K562 (cell line): ENCODE results near the gene SCGB1D4. TPM values are rescaled to one million over a fixed set of nuclear protein-coding genes. Genes with fewer than 3 reads are reported as not detected.

Experiments used
- ATAC-seq: fragments of 200-7000 bp; cut with Tn5 transposase; 3 replicates; pipeline ENCODE4 v1.9.1; 2020; ENCODE audit warnings: moderate library complexity
- BruUV-seq: library from RNA; stranded (reverse); fragments of 400-500 nt; replicated peaks from 2 replicates; lab custom pipeline; 2021; lab: Mats Ljungman, UMichigan
- CTCF ChIA-PET: fragments of 300-600 bp; formaldehyde crosslinking; extraction: SDS; loops from one replicate; lab custom pipeline; 2021; ENCODE audit warnings: low intra/inter-chr PET ratio; lab: Yijun Ruan, JAX
- POLR2A ChIA-PET: fragments of 300-600, 350-650 bp; sonication (Branson Sonifier 250); formaldehyde crosslinking; extraction: SDS; loops from one replicate; lab custom pipeline; 2021; ENCODE audit warnings: antibody characterized with exemption, inconsistent platforms; lab: Yijun Ruan, JAX
- DNase-seq, 4 experiments: peaks; one replicate each; pipeline versions ENCODE4 v3.0.0 to v3.0.0-alpha.2; 2011 to 2018; ENCODE audit warnings: low spot score in 3 of 4, mixed read lengths in 3 of 4; ENCODE audit errors: extremely low read depth in 1 of 4
- FAIRE-seq: peaks from 2 replicates; lab custom pipeline; 2011; peaks lifted over from hg19 to GRCh38; lab: Jason Lieb, UNC
- H2AFZ ChIP-seq: 2 replicates; pipeline ENCODE4 v1.6.0; 2011; ENCODE audit warnings: low read depth, low read length, control low read depth, inconsistent platforms
- H3K27ac ChIP-seq: fragments of 200-600 bp; 3 replicates; pipeline ENCODE4 v1.8.0; 2011; ENCODE audit warnings: low read depth, mild to moderate bottlenecking, control low read depth, inconsistent platforms, low read length, moderate library complexity, mixed read lengths; ENCODE audit errors: extremely low read depth
- H3K27me3 ChIP-seq, 2 experiments: fragments of 300-600 bp in 1 of 2; 2 replicates in 1 of 2; 3 replicates in 1 of 2; pipeline versions ENCODE4 v1.6.0 to v1.8.0; 2011; ENCODE audit warnings: inconsistent platforms in 2 of 2, low read length in 2 of 2, mild to moderate bottlenecking in 1 of 2, mixed read lengths in 1 of 2, moderate library complexity in 1 of 2; ENCODE audit not compliant: control insufficient read depth in 2 of 2, insufficient read depth in 2 of 2
- H3K36me3 ChIP-seq: fragments of 300-600 bp; 3 replicates; pipeline ENCODE4 v1.8.0; 2011; ENCODE audit warnings: mild to moderate bottlenecking, low read length, inconsistent platforms; ENCODE audit not compliant: control insufficient read depth, insufficient read depth
- H3K4me1 ChIP-seq, 2 experiments: fragments of 200-600 bp in 1 of 2; replicated peaks in 1 of 2; 2 replicates in 1 of 2; 3 replicates in 1 of 2; pipeline versions ENCODE4 v1.5.1 to v1.8.0; 2011; ENCODE audit warnings: inconsistent platforms in 2 of 2, low read length in 2 of 2, mild to moderate bottlenecking in 1 of 2, mixed read lengths in 1 of 2, moderate library complexity in 1 of 2; ENCODE audit not compliant: control insufficient read depth in 2 of 2, insufficient read depth in 2 of 2
- H3K4me2 ChIP-seq: 2 replicates; pipeline ENCODE4 v1.6.1; 2011; ENCODE audit warnings: low read length, control low read depth, inconsistent platforms, mixed read lengths; ENCODE audit not compliant: insufficient read depth
- H3K4me3 ChIP-seq: fragments of 200-600 bp; sonication (generic), shearing (Covaris generic); 2 replicates; pipeline ENCODE4 v1.5.1; 2016; ENCODE audit warnings: control low read depth, inconsistent platforms
- H3K79me2 ChIP-seq: fragments of 200-600 bp; 3 replicates; pipeline ENCODE4 v1.8.0; 2011; ENCODE audit warnings: low read length, inconsistent platforms; ENCODE audit not compliant: control insufficient read depth, insufficient read depth
- H3K9ac ChIP-seq, 2 experiments: 2 replicates each; pipeline versions ENCODE4 v1.6.0 to v1.6.1; 2011; ENCODE audit warnings: low read depth in 2 of 2, low read length in 2 of 2, control low read depth in 1 of 2, inconsistent platforms in 1 of 2, mild to moderate bottlenecking in 1 of 2, mixed read lengths in 1 of 2; ENCODE audit not compliant: insufficient read depth in 1 of 2
- H3K9me1 ChIP-seq: one replicate; pipeline ENCODE4 v1.6.0; 2011; ENCODE audit warnings: inconsistent platforms, mild to moderate bottlenecking, low read length, moderate library complexity; ENCODE audit not compliant: control insufficient read depth, insufficient read depth
- H3K9me3 ChIP-seq: replicated peaks from 2 replicates; pipeline ENCODE4 v1.5.1; 2011; ENCODE audit warnings: low read depth, low read length, inconsistent platforms; ENCODE audit not compliant: control insufficient read depth, insufficient read depth
- H4K20me1 ChIP-seq: replicated peaks from 2 replicates; pipeline ENCODE4 v1.6.1; 2011; ENCODE audit warnings: low read length, inconsistent platforms, mixed read lengths; ENCODE audit not compliant: control insufficient read depth, insufficient read depth
- ARID3A ChIP-seq: IDR thresholded peaks from 2 replicates; pipeline ENCODE4 v1.6.1; 2012; ENCODE audit warnings: low read depth, low read length, improper control_type of control experiment, borderline replicate concordance
- CBFA2T3 ChIP-seq: fragments of 450-650 bp; IDR thresholded peaks from 2 replicates; pipeline ENCODE4 v1.6.1; 2017
- CBX1 ChIP-seq: sonication (generic); IDR thresholded peaks from 2 replicates; pipeline ENCODE4 v1.6.1; 2016; ENCODE audit warnings: antibody characterized with exemption, low read depth, mild to moderate bottlenecking
- CBX5 ChIP-seq: IDR thresholded peaks from 2 replicates; pipeline ENCODE4 v1.6.1; 2014; ENCODE audit warnings: low read depth, borderline replicate concordance
- COPS2 ChIP-seq: fragments of 450-650 bp; conservative IDR thresholded peaks from 2 replicates; pipeline ENCODE4 v1.6.1; 2016; ENCODE audit warnings: mild to moderate bottlenecking, moderate library complexity
- ELK3 ChIP-seq: fragments of 450-650 bp; formaldehyde crosslinking; IDR thresholded peaks from 2 replicates; pipeline ENCODE4 v1.4.0; 2020; ENCODE audit warnings: mild to moderate bottlenecking
- FOXO4 ChIP-seq: fragments of 450-650 bp; formaldehyde crosslinking; IDR thresholded peaks from 2 replicates; pipeline ENCODE4 v1.4.0; 2020; ENCODE audit warnings: mild to moderate bottlenecking, moderate library complexity
- NFATC3 ChIP-seq: fragments of 450-650 bp; IDR thresholded peaks from 2 replicates; pipeline ENCODE4 v1.6.1; 2017; ENCODE audit warnings: mild to moderate bottlenecking
- TAL1 ChIP-seq: fragments of 450-650 bp; IDR thresholded peaks from 2 replicates; pipeline ENCODE4 v1.6.1; 2016; ENCODE audit warnings: mild to moderate bottlenecking
- TOE1 ChIP-seq, 2 experiments: fragments of 450-650 bp in 1 of 2; sonication (generic) in 1 of 2; formaldehyde crosslinking in 1 of 2; IDR thresholded peaks; 2 replicates each; pipeline versions ENCODE4 v1.7.1 to v1.8.0; 2016 to 2022; ENCODE audit warnings: borderline replicate concordance in 2 of 2, mild to moderate bottlenecking in 2 of 2, antibody characterized with exemption in 1 of 2, inconsistent platforms in 1 of 2, low read depth in 1 of 2, missing genetic modification reagents in 1 of 2, moderate library complexity in 1 of 2
- USF2 ChIP-seq: sonication (generic); formaldehyde crosslinking; IDR thresholded peaks from 2 replicates; pipeline ENCODE4 v1.5.0; 2020; ENCODE audit warnings: missing genetic modification reagents
- ZC3H4 ChIP-seq: sonication (generic); formaldehyde crosslinking; IDR thresholded peaks from 2 replicates; pipeline ENCODE4 v1.9.0; 2021; ENCODE audit warnings: missing genetic modification reagents, borderline replicate concordance
- ZNF3 ChIP-seq: fragments of 250-450 bp; sonication (Bioruptor Pico); IDR thresholded peaks from 2 replicates; pipeline ENCODE4 v1.5.0; 2021; ENCODE audit warnings: mild to moderate bottlenecking, moderate library complexity
- ZNF398 ChIP-seq: fragments of 250-450 bp; sonication (Bioruptor Pico); IDR thresholded peaks from 2 replicates; pipeline ENCODE4 v1.8.0; 2021; ENCODE audit warnings: moderate library complexity, mild to moderate bottlenecking, inconsistent platforms
- ZNF584 ChIP-seq: fragments of 200-800 bp; sonication (Bioruptor generic); IDR thresholded peaks from 2 replicates; pipeline ENCODE4 v1.6.1; 2016; ENCODE audit warnings: low read depth, mild to moderate bottlenecking, missing genetic modification characterization, missing compliant biosample characterization
- WGBS: fragments of 100-300 bp; shearing (Covaris generic); methylation state at CpG from one replicate; pipeline ENCODE4 v1.1.6; 2016; ENCODE audit warnings: low coverage, mixed read lengths; ENCODE audit not compliant: insufficient coverage; ENCODE audit errors: missing lambda C conversion rate; 5-methylcytosine and 5-hydroxymethylcytosine counted together
- in situ Hi-C: fragments of 300-500 bp; cut with MboI; formaldehyde crosslinking; loops from 4 replicates; pipeline ENCODE4 v1.15.0; 2018; ENCODE audit warnings: inconsistent platforms, mixed read lengths
- intact Hi-C: fragments of 100-400 bp; cut with micrococcal nuclease; formaldehyde crosslinking; loops from 2 replicates; pipeline ENCODE4 v1.14.2; 2022
- polyA plus RNA-seq, 8 experiments: library from polyadenylated mRNA; depleted of rRNA in 4 of 8; stranded (reverse) in 5 of 8; unstranded in 3 of 8; fragments of >200 nt; fragmentation: Nextera tagmentation in 2 of 8; fragmentation: Illumina TruSeq in 1 of 8; extraction: Ambion mirVana in 2 of 8; extraction: Trizol in 1 of 8; gene quantifications; 2 replicates each; pipeline versions ENCODE4 v1.2.1 to v1.2.3, GENCODE V29; 2011 to 2014; ENCODE audit warnings: inconsistent platforms in 1 of 8, missing spikeins in 1 of 8
- total RNA-seq, 7 experiments: library from RNA; depleted of rRNA in 6 of 7; stranded (reverse); fragments of >200 nt in 6 of 7; fragmentation: Illumina TruSeq in 2 of 7; extraction: Trizol in 2 of 7; gene quantifications; 2 replicates each; pipeline versions ENCODE4 v1.2.1 to v1.2.3, GENCODE V29; 2011 to 2021; ENCODE audit warnings: low replicate concordance in 1 of 7

Gene SCGB1D4
- total and polyA plus RNA-seq, 9 of the 15 experiments (the other 6 are each of a cell fraction or from before 2014, with no cell fraction given) = not detected

GRCh38 chr11:62322524-62322923 is 23.6 kb upstream of the SCGB1D4 start:
- no peak overlapping the region for H3K27ac ChIP-seq
- BruUV-seq = no TSS peak
- ATAC-seq (no peak), DNase-seq (no peak), FAIRE-seq (no peak)
- no peaks in the 10 kb centered on the region for H4K20me1 ChIP-seq
- H2AFZ ChIP-seq = no peak overlapping the region
- intact Hi-C loops (loop anchor here (10.0 kb wide), 1 partner anchor 52 kb away; no protein-coding TSS in a partner anchor), in situ Hi-C loops (no loop called here)
- H3K4me1 ChIP-seq = no peaks in the 10 kb centered on the region; a peak in 1 of 5 replicates
- H3K79me2 ChIP-seq = no peaks in the 10 kb centered on the region
- POLR2A ChIA-PET = interaction anchor here (0.5 to 1.2 kb wide), 3 partner anchors 12 to 134 kb away, joined by 3 to 4 read pairs (median 3); no protein-coding TSS in a partner anchor
- H3K4me2 ChIP-seq = no peak overlapping the region
- H3K9ac ChIP-seq = no peak overlapping the region
- peaks cover 21 to 26% of the 10 kb centered on the region in 2 experiments for H3K27me3 ChIP-seq
- no peaks in the 10 kb centered on the region for H3K9me1 ChIP-seq
- WGBS = 0% methylated on average over 2 of the region's 2 CpGs
- H3K36me3 ChIP-seq = no peaks in the 10 kb centered on the region
- H3K4me3 ChIP-seq = no peak overlapping the region
- CTCF ChIA-PET = interaction anchor here (1.2 kb wide), 1 partner anchor 105 kb away, joined by 3 read pairs; no protein-coding TSS in a partner anchor
- no peaks in the 10 kb centered on the region for H3K9me3 ChIP-seq
- TF ChIP-seq ELK3 (no peak), CBFA2T3 (no peak), FOXO4 (CRISPR knock-in tag) (no peak), TOE1 (IDR thresholded peaks at IDR 0.05; ENCODE audit: borderline replicate concordance) (no peak), TOE1 (CRISPR knock-in tag; IDR thresholded peaks at IDR 0.05; ENCODE audit: borderline replicate concordance, low read depth) (no peak), ZC3H4 (CRISPR knock-in tag) (no peak), ARID3A (no peak), NFATC3 (no peak), ZNF584 (CRISPR knock-in tag) (no peak), TAL1 (no peak), CBX1 (no peak), USF2 (no peak), CBX5 (no peak), ZNF398 (CRISPR knock-in tag) (no peak), ZNF3 (no peak), COPS2 (no peak)
